ENCODE results near the gene TLR3. TPM values are rescaled to one million over a fixed set of nuclear protein-coding genes. Genes with fewer than 3 reads are reported as not detected.

The TLR3 gene
- total RNA-seq, 1 donor from 2014 or later: 1.9 TPM

DNA sequence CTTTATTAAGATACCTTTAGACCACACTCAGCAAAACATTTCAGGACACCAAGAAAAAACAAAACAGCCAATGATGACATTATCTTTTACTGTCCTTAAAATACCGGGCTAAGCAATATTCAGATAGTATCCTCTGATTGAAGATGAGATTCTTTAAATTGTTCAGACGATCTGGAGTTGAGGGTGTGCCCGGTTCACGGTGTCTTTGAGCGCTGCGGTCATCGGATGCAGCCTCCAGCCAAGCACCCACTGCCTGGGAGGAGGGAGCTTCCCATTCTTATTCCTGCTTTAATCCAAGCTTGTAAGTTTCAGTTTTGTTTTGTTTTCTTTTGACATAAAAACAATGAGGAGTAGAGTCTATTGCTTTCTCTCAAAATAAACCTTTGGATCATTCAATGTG lies 49.6 kb downstream of the TLR3 start:
- Histone ChIP-seq H3K27ac (ENCODE audit: low read depth, low read length) (no peak overlapping the region), H3K4me3 (ENCODE audit: insufficient read depth, low read depth, low read length) (no peak overlapping the region), H3K36me3 (ENCODE audit: insufficient read depth, low read length) (no peaks in the 10 kb centered on the region), H3K79me2 (ENCODE audit: insufficient read depth, low read length) (no peaks in the 10 kb centered on the region), H3K9ac (ENCODE audit: low read length) (no peak overlapping the region), H3K4me2 (ENCODE audit: low read length) (no peak overlapping the region), H4K20me1 (ENCODE audit: insufficient read depth, low read length) (no peaks in the 10 kb centered on the region), H3K9me3 (ENCODE audit: insufficient read depth, low read depth, low read length) (no peaks in the 10 kb centered on the region), H3K4me1 (ENCODE audit: insufficient read depth, low read length) (no peaks in the 10 kb centered on the region), H2AFZ (ENCODE audit: low read depth, low read length) (no peak overlapping the region), H3K27me3 (ENCODE audit: insufficient read depth, low read length) (peaks cover 6% of the 10 kb centered on the region)
- FAIRE-seq (no peak), DNase-seq (ENCODE audit: low read depth) (no peak)
- Mint-ChIP-seq H3K4me3 (ENCODE audit: unreplicated experiment) (no peak overlapping the region), H3K27ac (ENCODE audit: unreplicated experiment) (no peak overlapping the region), H3K4me1 (ENCODE audit: low read depth, unreplicated experiment) (no peaks in the 10 kb centered on the region), H3K27me3 (ENCODE audit: low read depth, unreplicated experiment) (peaks cover 4% of the 10 kb centered on the region), H3K9me3 (ENCODE audit: unreplicated experiment) (no peaks in the 10 kb centered on the region), H3K36me3 (ENCODE audit: low read depth, unreplicated experiment) (no peaks in the 10 kb centered on the region)
- TF ChIP-seq, protein P1, sequence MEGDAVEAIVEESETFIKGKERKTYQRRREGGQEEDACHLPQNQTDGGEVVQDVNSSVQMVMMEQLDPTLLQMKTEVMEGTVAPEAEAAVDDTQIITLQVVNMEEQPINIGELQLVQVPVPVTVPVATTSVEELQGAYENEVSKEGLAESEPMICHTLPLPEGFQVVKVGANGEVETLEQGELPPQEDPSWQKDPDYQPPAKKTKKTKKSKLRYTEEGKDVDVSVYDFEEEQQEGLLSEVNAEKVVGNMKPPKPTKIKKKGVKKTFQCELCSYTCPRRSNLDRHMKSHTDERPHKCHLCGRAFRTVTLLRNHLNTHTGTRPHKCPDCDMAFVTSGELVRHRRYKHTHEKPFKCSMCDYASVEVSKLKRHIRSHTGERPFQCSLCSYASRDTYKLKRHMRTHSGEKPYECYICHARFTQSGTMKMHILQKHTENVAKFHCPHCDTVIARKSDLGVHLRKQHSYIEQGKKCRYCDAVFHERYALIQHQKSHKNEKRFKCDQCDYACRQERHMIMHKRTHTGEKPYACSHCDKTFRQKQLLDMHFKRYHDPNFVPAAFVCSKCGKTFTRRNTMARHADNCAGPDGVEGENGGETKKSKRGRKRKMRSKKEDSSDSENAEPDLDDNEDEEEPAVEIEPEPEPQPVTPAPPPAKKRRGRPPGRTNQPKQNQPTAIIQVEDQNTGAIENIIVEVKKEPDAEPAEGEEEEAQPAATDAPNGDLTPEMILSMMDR (IDR thresholded peaks at IDR 0.05; ENCODE audit: insufficient read depth, low read depth, low read length): no peak
- TF ChIP-seq EZH2 (IDR thresholded peaks at IDR 0.05; ENCODE audit: insufficient read depth, low read length): no peak

DNA sequence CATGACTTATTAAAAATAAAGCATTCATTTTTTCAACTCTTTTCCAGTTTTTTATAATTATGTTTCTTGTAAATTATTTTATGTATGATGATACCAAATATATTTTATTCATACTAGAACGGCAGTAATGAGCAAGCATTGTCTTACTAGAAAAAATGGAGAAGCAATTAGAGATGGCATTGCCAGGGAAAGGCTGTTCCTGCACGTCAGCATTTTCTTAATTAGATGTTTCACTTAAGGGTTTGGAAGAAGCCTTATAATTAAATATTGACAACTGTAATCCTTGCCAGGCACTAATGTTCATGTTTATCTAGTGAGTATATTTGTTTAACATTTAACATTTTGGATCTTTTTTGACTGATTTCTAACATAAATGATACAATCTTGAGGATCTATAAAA lies 52.1 kb downstream of the TLR3 start:
- no peaks in the 10 kb centered on the region for H3K36me3 Mint-ChIP-seq (ENCODE audit: low read depth, unreplicated experiment)
- H3K27me3 ChIP-seq (ENCODE audit: insufficient read depth, low read length): peaks cover 6% of the 10 kb centered on the region
- TF ChIP-seq, protein P1 (IDR thresholded peaks at IDR 0.05; ENCODE audit: insufficient read depth, low read depth, low read length): no peak
- TF ChIP-seq EZH2 (IDR thresholded peaks at IDR 0.05; ENCODE audit: insufficient read depth, low read length): no peak
- H3K9me3 ChIP-seq (ENCODE audit: insufficient read depth, low read depth, low read length): no peaks in the 10 kb centered on the region
- H3K4me2 ChIP-seq (ENCODE audit: low read length): no peak overlapping the region
- H3K4me1 Mint-ChIP-seq (ENCODE audit: low read depth, unreplicated experiment): no peaks in the 10 kb centered on the region
- H3K4me1 ChIP-seq (ENCODE audit: insufficient read depth, low read length): no peaks in the 10 kb centered on the region
- H3K9ac ChIP-seq (ENCODE audit: low read length): no peak overlapping the region
- no peak overlapping the region for H3K4me3 ChIP-seq (ENCODE audit: insufficient read depth, low read depth, low read length)
- DNase-seq (ENCODE audit: low read depth) (no peak), FAIRE-seq (no peak)
- no peaks in the 10 kb centered on the region for H3K79me2 ChIP-seq (ENCODE audit: insufficient read depth, low read length)
- H3K9me3 Mint-ChIP-seq (ENCODE audit: unreplicated experiment): peaks cover 2% of the 10 kb centered on the region
- no peak overlapping the region for H3K27ac ChIP-seq (ENCODE audit: low read depth, low read length)
- H3K4me3 Mint-ChIP-seq (ENCODE audit: unreplicated experiment): no peak overlapping the region
- no peak overlapping the region for H2AFZ ChIP-seq (ENCODE audit: low read depth, low read length)
- H4K20me1 ChIP-seq (ENCODE audit: insufficient read depth, low read length): no peaks in the 10 kb centered on the region
- no peak overlapping the region for H3K27ac Mint-ChIP-seq (ENCODE audit: unreplicated experiment)
- peaks cover 4% of the 10 kb centered on the region for H3K27me3 Mint-ChIP-seq (ENCODE audit: low read depth, unreplicated experiment)
- no peaks in the 10 kb centered on the region for H3K36me3 ChIP-seq (ENCODE audit: insufficient read depth, low read length)

DNA sequence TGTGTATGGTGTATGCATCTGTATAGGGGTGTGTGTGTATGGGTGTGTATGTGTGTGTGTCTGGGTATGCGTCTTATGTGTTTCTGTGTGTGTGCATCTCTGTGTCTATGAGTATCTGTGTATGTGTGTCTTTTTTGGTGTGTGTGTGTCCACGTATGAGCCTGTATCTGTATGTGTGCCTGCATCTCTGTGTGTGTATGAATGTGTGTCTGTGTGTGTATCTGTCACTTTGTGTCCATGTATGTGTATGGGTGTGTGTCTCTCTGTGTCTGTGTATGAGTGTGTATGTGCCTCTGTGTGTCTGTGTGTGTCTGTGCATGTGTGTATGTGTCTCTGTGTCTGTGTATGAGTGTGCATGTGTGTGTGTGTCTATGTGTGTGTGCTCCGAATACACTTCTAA lies 59.9 kb downstream of the TLR3 start:
- no peak for FAIRE-seq
- Histone ChIP-seq H3K9me3 (ENCODE audit: insufficient read depth, low read depth, low read length) (no peaks in the 10 kb centered on the region), H3K79me2 (ENCODE audit: insufficient read depth, low read length) (no peaks in the 10 kb centered on the region), H3K36me3 (ENCODE audit: insufficient read depth, low read length) (no peaks in the 10 kb centered on the region), H3K4me3 (ENCODE audit: insufficient read depth, low read depth, low read length) (no peak overlapping the region), H3K4me1 (ENCODE audit: insufficient read depth, low read length) (no peaks in the 10 kb centered on the region), H3K27ac (ENCODE audit: low read depth, low read length) (no peak overlapping the region), H3K4me2 (ENCODE audit: low read length) (no peak overlapping the region), H3K27me3 (ENCODE audit: insufficient read depth, low read length) (no peaks in the 10 kb centered on the region), H2AFZ (ENCODE audit: low read depth, low read length) (no peak overlapping the region), H4K20me1 (ENCODE audit: insufficient read depth, low read length) (no peaks in the 10 kb centered on the region), H3K9ac (ENCODE audit: low read length) (no peak overlapping the region)
- no peak for TF ChIP-seq EZH2 (IDR thresholded peaks at IDR 0.05; ENCODE audit: insufficient read depth, low read length)
- TF ChIP-seq, protein P1 (IDR thresholded peaks at IDR 0.05; ENCODE audit: insufficient read depth, low read depth, low read length): no peak
- Mint-ChIP-seq H3K27me3 (ENCODE audit: low read depth, unreplicated experiment) (peaks cover 5% of the 10 kb centered on the region), H3K27ac (ENCODE audit: unreplicated experiment) (no peak overlapping the region), H3K4me1 (ENCODE audit: low read depth, unreplicated experiment) (peaks cover 11% of the 10 kb centered on the region), H3K9me3 (ENCODE audit: unreplicated experiment) (peaks cover 5% of the 10 kb centered on the region), H3K4me3 (ENCODE audit: unreplicated experiment) (no peak overlapping the region), H3K36me3 (ENCODE audit: low read depth, unreplicated experiment) (no peaks in the 10 kb centered on the region)
- DNase-seq (ENCODE audit: low read depth): no peak
